NCI-H510A (cell line): ENCODE results near the gene EME2.
"Not testable (repeated sequence)": the region's sequence is repeated elsewhere in the genome, so short reads cannot be mapped to it uniquely, and the experiment has no call there.

Experiments used
- DNase-seq: peaks from one replicate; lab custom pipeline; 2025; lab: John Stamatoyannopoulos, UW

Gene EME2

GRCh38 chr16:1772362-1772907, at the start of gene EME2:
TSS of gene EME2 (plus strand) at chr16:1772810. CDS start at chr16:1773228, 418 bp downstream.
- no peak for DNase-seq

DNA sequence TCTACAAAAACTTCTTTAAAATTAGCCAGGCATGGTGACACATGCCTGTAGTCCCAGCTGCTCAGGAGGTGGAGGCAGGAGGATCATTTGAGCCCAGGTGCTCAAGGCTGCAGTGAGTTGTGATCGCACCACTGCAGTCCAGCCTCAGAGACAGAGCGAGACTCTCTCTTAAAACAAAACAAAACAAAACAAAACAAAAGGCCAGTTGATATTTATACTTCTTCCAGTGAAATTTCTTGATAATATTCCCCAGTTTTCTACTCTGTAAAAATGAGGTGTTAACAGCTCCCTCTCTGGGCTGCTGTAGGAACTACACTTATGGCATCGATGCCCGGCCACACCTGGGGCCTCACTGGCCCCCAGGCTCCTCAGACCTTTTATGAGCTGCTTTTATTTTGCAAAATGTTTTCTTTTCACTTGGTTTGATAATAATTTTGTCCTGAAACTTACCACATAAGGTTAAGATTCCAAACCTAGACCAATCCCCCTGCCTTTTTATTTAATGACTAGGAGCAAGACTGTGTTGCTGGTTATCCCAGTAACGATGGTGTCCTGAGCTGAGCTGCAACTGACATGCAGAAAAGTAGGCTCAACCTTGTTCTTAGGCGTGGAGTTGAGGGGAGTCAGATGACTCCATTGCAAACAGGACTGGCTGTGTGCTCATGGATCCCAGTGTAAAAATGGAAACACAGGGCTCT, 49.0 kb upstream of the EME2 start:
- no peak for DNase-seq

DNA sequence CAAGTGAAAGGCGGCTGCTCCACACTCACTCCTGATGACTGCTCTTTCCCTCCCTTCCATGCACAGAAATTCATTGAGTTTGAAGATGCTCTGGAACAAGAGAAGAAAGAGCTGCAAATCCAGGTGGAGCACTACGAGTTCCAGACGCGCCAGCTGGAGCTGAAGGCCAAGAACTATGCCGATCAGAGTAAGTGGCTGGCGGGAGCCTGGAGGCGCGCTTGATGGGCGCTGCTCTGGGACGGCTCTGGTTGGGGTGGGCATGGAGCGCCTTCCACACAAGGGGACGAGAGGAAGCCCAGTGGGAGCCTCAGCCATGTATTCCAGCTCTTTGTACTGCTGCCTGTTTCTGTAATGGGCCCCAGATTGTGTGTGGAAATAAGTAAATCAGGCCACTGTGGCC, 48.1 kb upstream of the EME2 start:
- DNase-seq = no peak

DNA sequence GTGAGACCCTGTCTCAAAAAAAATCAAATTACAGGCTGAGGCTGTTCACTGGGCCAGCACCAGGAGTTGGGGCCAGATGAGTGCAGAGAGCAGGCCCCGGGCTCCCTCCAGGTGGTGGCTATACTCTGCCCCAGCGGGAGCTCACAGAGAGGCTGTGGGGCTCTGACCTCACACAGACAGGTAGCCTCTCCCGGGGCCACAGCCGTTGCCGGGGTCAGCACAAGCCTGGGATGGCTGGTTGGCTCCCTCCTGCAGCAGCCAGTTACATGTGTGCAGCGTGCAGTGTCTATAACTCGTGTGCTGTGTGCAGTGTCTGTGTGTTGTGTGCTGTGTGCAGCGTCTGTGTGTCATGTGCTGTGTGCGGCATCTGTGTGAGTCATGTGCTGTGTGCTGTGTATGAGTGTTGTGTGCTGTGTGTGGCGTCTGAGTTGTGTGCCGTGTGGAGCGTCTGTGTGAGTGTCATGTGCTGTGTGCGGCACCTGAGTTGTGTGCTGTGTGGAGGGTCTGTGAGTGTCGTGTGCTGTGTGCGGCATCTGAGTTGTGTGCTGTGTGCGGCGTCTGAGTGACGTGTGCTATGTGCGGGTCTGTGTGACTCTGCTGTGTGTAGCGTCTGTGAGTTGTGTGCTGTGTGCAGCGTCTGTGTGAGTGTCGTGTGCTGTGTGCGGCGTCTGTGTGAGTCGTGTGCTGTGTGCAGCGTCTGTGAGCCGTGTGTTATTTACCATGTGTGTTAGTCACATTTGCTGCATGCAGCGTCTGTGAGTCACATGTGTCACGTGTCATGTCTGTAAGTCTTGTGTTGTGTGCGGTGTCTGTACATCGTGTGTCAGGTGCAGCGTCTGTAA, 45.7 kb upstream of the EME2 start:
- no peak for DNase-seq

- no peak for DNase-seq
Observed at GRCh38 chr16:1727651-1728624, 44.7 kb upstream of the EME2 start.

DNA sequence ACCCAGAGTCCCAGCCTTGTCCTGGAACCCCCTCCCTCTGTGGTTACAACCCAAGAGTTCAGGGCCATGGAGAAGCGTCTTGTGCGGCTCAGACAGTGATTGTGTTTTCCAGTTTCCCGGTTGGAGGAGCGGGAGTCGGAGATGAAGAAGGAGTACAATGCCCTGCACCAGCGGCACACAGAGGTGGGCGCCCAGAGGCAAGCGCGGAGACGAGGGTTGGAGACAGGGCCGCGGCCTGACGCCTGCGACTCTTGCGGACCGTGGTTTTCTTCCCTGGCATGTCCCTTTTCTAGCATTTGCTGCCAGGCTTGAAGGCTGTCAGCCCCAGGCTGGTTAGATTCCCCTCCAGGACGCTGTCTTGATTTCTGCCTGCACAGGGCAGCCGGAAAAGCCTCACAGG, 43.6 kb upstream of the EME2 start:
- no peak for DNase-seq

GRCh38 chr16:1729445-1729844, 43.2 kb upstream of the EME2 start:
- DNase-seq = no peak

GRCh38 chr16:1731073-1731472, 41.5 kb upstream of the EME2 start:
- DNase-seq = no peak

DNA sequence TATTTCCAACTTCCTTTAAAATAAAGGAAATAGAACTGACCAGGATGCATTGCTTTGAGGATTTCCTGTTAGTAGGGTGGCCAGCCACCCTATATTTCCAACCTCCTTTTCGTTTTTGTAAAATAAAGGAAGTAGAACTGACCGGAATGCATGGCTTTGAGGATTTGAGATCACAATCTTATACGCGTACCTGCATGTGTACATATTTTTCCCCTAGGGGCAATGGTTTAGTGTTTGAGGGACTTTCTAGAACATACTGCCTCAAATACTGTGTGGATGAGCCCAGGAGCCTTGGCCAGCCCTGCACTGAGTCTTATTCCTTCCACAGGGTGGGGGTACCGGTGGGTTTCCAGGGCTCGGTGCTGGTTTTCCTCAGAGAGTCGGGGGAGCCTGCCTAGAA, 41.0 kb upstream of the EME2 start:
- no peak for DNase-seq

DNA sequence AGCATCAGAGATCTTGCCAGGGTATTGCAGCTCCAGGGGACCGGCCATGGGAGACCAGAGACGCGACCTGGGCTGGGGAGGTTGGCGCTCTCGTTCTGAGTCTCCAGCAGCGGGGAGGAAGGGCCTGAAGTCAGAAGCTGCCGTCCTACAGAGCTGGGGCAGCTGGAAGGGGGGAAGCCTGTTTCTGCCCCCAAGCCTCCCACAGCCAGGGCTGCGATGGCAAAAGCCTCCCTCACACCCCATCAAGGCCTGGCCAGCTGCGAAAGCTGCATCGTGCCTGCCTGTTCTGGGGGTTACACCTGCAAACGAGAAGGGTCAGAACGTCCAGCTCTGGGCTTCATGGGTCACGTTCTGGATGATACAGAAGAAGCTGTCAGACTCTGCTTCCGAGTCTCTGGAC, 40.5 kb upstream of the EME2 start:
- no peak for DNase-seq

DNA sequence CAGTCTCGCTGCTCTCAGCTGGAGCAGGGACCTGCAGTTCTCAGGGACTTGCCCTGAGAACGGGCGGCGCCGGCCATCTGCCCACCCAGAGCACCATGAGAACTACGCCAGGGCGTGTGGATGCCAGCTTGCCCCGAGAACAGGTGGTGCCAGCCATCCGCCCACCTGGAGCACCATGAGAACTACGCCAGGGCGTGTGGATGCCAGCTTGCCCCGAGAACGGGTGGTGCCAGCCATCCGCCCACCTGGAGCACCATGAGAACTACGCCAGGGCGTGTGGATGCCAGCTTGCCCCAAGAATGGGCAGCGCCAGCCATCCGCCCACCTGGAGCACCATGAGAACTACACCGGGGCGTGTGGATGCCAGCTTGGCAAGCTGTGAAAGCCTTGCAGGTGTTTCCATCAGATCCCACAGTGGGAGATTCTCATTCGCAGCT, 40.0 kb upstream of the EME2 start:
- not testable (repeated sequence) for DNase-seq

GRCh38 chr16:1734123-1734522, 38.5 kb upstream of the EME2 start:
- no peak for DNase-seq

- DNase-seq = no peak
Observed at GRCh38 chr16:1734816-1735215, 37.8 kb upstream of the EME2 start.

DNA sequence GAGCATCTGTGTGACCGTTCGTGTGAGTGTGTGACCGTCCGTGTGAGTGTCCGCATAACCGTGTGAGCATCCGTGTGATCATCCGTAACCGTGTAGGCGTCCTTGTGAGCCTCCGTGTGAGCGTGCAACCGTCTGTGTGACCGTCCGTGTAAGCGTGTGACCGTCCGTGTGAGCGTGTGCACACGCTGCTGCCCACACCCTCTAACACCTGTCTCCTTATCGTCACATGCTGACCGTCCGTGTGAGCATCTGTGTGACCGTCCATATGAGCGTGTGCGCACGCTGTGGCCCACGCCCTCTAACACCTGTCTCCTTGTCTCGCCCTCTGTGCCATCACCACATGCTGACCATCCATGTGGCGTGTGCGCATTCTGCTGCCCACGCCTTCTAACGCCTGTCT, 32.4 kb upstream of the EME2 start:
- DNase-seq = no peak

DNA sequence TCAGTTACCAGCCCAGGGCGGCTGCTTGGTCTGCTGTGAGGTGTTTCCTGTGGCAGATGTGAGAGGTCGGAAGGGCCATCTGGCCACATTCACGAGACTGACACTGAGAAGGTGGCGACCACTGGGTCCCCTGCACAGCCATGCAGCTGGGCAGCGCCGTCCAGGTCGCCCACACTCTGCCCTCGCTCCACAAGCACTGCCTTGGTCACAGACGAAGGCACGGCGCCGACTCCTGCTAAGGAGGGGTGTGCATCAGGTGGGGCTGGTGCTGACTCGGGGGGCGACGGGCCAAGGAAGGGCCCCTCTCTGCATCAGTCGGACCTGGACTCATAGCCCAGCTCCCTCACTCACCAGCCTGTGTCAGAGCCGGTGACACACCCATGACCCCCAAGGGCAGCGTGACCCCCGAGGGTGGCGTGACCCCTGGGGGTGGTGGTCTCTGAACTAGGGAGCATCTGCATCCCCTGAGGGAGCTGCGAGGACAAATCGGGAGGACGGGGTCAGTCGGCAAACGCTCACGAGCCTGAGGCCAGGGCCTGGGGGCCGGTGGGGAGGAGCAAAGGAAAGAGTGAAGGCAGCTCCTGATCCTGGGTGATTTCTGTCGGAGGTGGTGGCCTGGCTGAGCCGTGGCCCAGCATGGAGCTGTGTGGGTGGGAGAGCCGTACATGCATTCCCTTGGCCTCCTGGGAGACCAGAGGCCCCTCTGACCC, 31.7 kb upstream of the EME2 start:
- DNase-seq = no peak

GRCh38 chr16:1741553-1742165, 31.0 kb upstream of the EME2 start:
- no peak for DNase-seq

GRCh38 chr16:1743376-1744337, 29.0 kb upstream of the EME2 start:
- no peak for DNase-seq

DNA sequence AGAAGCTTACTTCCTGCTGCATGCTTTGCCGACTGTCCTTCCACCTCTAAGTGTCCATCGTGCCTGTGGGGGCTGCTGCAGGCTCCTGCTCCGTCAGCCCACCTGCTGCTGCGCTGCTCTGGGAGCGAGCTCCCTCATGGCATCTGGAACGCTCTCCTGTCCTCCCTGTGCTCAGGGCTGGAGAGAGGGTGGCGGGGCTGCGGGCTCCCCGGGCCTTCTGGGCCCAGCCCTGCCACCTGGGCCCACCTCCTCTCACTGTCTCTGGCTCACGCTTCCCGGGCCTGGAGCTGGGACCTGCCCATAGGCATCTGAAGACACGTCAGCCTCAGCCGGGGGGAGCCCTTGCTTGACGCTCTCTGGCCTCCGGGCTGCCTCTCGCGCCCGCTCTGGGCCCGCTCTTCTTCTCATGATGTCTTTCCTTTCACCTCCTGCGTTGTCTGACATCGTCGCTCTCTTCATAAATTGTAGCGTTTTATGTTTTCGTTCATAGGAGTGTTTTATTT, 28.2 kb upstream of the EME2 start:
- DNase-seq = no peak

DNA sequence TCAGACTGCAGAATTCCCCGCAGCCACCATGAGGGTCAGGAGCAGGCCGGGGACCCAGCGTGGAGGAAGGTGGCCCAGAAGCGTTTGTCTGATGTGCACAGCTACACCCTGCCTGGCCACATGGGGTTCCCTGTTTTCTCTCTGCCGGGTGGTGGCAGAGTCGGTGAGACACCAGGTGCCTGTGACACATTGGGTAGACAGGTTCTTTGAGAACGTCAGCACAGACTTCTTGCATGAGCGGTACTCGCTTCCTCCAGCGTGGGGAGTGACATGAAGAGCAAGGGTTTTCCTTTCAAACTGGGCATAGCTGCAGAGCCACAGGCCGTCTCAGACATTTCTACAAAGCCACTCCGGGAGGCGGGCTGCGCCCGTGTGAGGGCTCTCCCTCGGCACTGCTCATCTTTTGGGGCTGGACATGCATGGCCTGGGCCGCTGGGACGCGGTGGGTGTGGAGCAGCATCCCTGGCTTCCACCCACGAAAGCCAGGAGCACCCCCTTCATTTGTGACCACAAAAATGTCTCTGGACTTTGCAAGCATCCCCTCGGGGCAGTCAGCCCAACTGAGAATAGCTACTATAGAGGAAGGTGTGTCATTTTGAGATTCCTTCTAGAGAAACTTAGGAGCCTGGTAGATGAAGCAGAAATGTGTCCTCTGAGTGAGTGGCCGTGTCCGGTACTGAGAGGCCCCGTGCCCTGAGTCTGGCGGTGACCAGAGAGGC, 27.3 kb upstream of the EME2 start:
- DNase-seq = no peak
